HG03103 (cell line): ENCODE measurements around the gene TMEM163.

Source experiments
- ATAC-seq: cut with Tn5 transposase; IDR thresholded peaks from one replicate; pipeline ENCODE4 v1.9.1; 2021; ENCODE audit warnings: low read depth; ENCODE audit not compliant: unreplicated experiment

TMEM163 gene

DNA sequence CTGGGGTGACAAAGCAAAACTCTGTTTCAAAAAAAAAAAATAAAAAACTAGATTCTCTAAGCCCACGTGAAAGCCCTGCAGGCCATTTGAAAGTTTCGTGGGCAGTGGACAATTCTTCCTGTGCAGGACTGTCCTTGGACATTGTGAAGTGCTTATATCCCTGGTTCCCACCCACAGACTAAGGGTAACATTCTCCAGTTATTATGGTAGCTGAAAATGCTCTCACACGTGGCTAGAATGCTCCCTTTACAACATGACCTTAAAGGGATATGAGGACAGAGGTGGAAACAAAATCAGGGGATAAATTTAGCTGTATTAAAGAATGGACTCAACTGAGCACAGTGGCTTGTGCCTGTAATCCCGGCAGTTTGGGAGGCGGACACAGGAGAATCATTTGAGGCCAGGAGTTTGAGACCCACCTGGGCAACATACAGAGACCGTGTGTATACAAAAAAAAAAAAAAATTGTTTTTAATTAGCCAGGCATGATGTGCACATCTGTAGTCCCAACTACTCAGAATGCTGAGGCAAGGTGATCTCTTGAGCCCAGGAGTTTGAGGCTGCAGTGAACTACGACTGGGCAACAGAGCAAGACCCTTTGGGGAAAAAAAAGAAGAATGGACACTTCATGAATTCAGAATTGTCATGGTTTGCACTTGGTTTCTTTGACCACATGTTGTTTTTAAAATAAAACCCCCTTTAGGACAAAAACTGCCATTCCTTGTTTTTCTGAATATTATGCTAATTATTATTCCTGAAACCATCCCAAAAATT, 297.1 kb downstream of the TMEM163 start:
- ATAC-seq, result no peak

DNA sequence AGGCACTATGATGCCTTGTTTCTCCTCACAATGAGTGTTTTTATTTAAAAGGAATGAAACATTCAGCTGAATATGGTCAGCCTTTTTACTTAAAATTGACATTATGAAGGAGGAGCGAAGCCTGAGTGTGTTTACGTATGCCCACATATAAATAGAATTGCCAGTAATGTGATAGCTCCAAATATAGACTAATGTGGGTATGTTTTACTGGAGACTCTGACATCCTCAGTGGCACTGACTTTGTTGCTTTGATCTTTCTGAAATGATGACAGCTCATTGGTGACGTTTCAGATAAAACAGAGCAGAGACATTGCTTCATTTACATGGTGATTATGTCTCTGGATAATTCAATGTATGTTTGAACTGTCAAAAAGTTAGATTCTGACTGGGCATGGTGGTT, 297.9 kb downstream of the TMEM163 start:
- no peak for ATAC-seq

DNA sequence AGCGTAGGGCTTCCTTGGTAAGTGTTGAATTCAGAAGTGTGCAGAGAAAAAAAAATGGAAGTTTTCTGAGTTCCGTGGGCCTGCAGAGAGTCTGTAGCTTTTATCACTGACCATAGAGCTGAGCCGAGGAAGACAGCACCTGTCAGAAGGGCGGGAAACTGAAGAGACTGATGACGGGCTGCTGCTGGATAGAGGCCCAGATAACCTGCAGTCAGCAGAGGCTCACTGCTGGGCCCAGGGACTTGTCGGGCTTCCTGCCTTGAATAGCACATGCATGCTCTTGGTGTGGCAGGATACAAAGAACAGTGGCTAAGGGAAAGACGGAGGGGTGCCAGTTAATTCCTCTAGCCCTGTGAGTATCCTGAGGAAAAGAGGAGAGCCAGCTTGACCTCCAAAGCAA, 298.5 kb downstream of the TMEM163 start:
- ATAC-seq, result no peak

DNA sequence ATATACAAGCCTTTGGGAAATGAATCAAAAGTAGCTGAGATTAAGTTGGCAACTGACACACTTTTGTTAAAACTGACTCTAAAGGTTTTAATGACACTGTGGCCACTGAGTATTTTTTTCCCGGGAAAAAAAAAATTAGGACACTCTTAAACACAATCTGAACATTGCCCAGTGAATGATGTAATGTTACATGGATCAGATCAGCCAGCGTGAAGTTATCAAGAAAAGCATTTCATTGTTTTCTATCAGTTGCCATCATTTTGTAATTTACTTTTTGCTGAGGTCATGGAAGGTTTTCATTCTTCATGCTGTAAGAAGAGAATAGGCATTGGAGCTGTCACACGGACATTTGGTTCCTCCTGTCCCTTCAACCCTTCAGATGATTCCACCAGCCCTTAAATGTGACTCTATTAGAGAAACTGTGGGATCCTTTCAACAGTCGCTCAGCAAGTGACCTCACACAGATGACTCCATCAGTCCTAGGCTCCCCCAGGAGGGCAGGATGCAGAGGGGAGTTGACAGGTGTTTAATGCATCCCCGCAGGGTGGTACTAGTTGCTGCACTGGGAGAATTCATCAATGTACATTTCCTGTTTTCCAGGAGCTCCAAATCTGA, 300.7 kb downstream of the TMEM163 start:
- no peak for ATAC-seq

- no peak for ATAC-seq
These were observed 302.2 kb downstream of the TMEM163 start for GRCh38 chr2:134416637-134417036.

GRCh38 chr2:134416018-134416417, 302.8 kb downstream of the TMEM163 start:
- ATAC-seq, result no peak

GRCh38 chr2:134413912-134414311, 304.9 kb downstream of the TMEM163 start:
- ATAC-seq, result no peak

DNA sequence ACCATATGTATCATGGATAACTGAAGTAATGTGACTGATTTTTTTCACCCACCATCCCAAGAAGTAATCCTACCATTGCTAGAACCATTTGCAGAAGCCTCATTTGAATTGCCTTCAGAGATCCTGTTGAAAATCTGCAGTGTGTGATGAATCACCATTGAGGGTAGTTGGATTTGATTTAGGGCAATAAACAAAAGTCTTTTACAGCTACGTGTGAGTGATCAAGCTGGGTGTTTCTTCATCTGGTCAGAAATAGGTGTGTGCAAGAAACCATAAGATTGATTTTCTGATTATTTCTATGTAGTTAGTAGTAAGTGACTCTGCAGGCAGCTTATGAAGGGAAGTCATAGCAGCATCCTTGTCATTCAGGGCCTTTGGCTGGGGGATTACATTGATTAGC, 305.4 kb downstream of the TMEM163 start:
- no peak for ATAC-seq

DNA sequence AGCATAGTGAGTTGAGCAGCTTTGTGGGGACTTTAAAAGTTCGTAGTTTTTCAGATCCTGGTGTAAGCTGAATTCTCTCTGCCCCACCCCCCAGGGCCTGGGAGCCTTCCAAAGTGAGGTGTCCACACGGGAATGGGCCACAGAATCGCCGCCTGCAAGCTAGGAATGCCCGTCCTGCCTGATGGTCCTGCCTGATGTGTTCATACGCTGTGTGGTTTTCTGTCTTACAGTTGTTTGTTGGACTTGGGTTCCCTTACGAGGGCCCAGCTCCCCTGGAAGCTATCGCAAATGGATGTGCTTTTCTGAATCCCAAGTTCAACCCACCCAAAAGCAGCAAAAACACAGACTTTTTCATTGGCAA, 306.2 kb downstream of the TMEM163 start:
- no peak for ATAC-seq

DNA sequence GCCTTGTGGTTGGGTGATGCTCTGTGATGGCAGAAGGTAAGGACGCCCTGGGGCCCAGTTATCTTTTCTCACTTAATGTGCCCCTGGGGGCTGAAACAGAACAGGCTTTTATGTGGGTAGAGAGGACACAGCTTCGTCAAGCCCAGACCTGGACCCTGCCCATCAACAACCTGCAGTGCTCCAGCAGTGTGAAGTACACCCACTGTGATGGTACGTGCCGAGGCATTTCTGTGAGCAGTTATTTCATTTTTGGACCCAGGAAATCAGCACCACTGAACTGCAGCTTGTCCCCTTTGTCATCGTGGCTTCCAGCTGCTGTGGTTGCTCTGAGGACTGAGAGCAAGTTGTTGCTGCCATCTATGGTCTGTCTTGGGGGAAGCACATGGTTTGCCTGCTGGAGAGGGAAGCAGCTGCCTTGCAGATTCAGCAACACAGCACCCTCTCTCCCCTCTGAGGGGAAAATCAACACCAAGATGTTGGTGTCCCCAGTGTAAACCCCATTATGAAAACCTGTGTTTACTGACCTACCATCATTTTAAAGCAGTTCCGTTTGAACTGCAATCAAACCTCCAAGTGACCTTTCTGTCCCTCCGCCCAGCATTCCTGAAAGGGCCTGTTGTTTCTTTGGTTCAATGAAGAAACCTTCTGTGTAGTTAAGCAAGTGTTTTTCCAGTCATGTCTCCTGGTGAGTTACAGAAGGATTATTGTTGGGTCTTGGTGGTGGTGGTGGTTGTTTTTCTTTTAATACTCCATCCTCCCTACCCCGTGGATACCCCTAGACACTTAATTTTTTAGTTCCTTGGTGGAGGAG, 306.8 kb downstream of the TMEM163 start:
- peak; percentile 92 for ATAC-seq

- no peak for ATAC-seq
These were observed 307.4 kb downstream of the TMEM163 start for GRCh38 chr2:134411279-134411827.

DNA sequence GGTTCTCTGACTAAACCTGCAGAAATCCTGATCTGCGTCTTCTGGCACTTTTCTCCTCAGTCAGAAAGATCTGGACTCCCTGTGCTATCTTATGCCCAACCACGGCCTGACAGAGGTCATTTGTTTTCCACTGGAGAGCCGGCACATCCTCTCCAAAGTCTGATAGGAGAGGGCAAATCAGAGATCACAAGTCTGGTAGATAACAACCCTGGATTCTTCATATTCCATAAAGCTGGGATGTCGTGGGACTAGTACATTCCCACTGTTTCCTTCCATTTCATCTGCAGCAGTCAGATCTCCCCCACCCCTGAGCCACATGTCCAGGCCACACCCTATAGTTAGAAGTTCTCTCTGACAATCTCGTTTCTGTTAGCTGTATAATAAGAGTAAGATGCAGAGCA, 308.0 kb downstream of the TMEM163 start:
- ATAC-seq, result no peak

GRCh38 chr2:134410006-134410405, 308.8 kb downstream of the TMEM163 start:
- ATAC-seq, result no peak

- no peak for ATAC-seq
These were observed 310.0 kb downstream of the TMEM163 start for GRCh38 chr2:134408791-134409190.

DNA sequence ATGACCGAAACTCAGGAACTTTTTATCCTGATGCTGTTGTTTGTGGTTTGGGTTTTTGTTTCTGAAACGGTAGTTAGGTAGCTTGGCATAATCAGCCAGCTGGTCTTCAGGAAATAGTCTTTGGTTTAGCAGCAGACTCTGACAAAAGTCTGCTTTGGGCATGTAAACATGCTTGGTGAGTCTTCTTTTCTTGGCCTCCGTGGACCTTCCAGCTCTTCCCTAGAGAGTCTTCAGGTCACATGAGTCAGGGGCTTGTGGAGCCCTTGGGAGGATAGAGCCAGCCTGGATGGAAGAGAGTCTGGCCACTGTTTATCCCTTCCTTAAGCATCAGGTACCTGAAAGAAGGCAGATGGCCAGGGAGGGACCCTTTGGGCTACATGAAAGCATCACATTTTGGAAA, 310.4 kb downstream of the TMEM163 start:
- no peak for ATAC-seq

- no peak for ATAC-seq
These were observed 311.5 kb downstream of the TMEM163 start for GRCh38 chr2:134407154-134407890.

- no peak for ATAC-seq
These were observed 312.1 kb downstream of the TMEM163 start for GRCh38 chr2:134406736-134407135.

DNA sequence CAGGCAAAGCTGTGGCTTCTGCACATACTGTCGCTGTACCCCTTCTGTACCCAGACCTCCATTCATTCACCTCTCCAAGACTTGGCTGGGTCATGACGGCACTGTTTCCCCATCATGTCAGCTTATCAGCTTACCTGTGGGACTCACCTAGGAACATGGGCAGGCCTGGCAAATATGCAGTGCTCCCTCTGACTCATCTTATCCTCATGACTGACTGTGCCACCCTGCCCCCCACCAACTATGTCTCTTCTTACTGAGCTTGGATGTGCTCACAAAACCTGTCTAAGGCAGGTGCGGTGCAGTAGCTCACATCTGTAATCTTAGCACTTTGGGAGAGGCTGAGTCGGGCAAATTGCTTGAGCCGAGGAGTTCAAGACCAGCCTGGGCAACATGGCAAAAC, 312.5 kb downstream of the TMEM163 start:
- no peak for ATAC-seq
